Activated CD4-positive, alpha-beta memory T cell treated with anti-CD3 and anti-CD28 coated beads for 36 hours (primary cell): Measurements from ENCODE around the gene RIPK4. TPM values are rescaled to one million over a fixed set of nuclear protein-coding genes. Genes with fewer than 3 reads are reported as not detected.

Experiments
- CTCF ChIA-PET: fragments of 350-600 bp; sonication (Branson Sonifier 250); formaldehyde crosslinking; loops from one replicate; lab custom pipeline; 2021; ENCODE audit warnings: antibody characterized with exemption, inconsistent platforms; lab: Charles Lee
- POLR2A ChIA-PET: fragments of 350-600 bp; sonication (Branson Sonifier 250); formaldehyde crosslinking; loops from one replicate; lab custom pipeline; 2021; ENCODE audit warnings: antibody characterized with exemption; lab: Charles Lee
- DNase-seq: peaks from one replicate; pipeline ENCODE4 v3.0.0-alpha.2; 2020
- H3K27ac Mint-ChIP-seq: one replicate; pipeline ENCODE4 v1.8.0; 2021; ENCODE audit warnings: mixed read lengths
- H3K27me3 Mint-ChIP-seq: one replicate; pipeline ENCODE4 v1.8.0; 2021; ENCODE audit warnings: mixed read lengths
- H3K36me3 Mint-ChIP-seq: one replicate; pipeline ENCODE4 v1.8.0; 2021; ENCODE audit warnings: mixed read lengths
- H3K4me1 Mint-ChIP-seq: one replicate; pipeline ENCODE4 v1.8.0; 2021; ENCODE audit warnings: low read depth, mixed read lengths
- H3K4me3 Mint-ChIP-seq: one replicate; pipeline ENCODE4 v1.8.0; 2021; ENCODE audit warnings: mild to moderate bottlenecking, mixed read lengths
- H3K9me3 Mint-ChIP-seq: one replicate; pipeline ENCODE4 v1.8.0; 2021; ENCODE audit warnings: mixed read lengths
- intact Hi-C: fragments of 100-400 bp; cut with micrococcal nuclease; formaldehyde crosslinking; loops from one replicate; pipeline ENCODE4 v1.15.1; 2023
- total RNA-seq, 2 experiments: library from RNA; stranded (reverse); gene quantifications; one replicate each; pipeline ENCODE4 v1.2.3, GENCODE V29; 2021

Gene RIPK4
- total RNA-seq, 2 experiments from 2014 or later, result 0.10 to 0.24 TPM

DNA sequence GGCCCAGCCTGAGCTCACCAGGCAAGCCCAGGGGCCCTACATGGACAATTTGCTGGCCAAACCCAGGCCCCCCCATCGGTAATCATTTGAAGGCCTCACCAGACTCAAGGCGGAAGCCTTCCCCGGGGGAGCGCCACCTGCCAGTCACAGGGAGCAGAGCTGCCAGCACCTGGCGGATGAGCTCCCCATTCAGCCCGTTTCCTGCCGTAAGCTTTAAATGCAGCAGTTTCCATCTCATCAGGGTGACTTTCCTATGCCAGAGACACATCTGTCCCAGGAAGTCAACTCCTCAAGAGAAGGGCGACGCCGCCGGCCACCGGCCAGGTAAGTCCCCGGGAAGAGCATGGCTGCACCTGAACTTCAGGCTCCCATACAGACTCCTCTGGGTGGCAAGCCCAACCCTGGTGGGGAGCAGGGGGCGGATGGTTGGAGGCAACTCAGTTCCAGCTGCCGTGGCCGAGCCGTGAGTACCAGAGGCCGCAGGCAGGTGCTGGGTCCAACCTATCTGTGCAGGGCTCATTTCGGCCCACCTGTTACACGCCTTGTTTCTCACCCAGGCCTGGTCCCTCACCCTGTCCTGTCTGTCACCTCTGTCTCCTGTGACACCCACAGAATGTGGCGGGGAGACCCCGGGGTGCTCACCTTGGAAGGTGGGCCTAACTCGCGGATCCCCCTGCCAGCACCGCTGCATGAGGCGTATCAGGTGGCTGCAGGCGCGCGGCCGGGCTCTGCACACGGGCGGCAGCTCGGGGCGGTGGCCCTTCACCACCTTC, 20.7 kb downstream of the RIPK4 start:
- Mint-ChIP-seq H3K36me3 (no peaks in the 10 kb centered on the region), H3K4me3 (no peak overlapping the region), H3K27me3 (peaks cover 3% of the 10 kb centered on the region), H3K9me3 (no peaks in the 10 kb centered on the region), H3K4me1 (no peaks in the 10 kb centered on the region), H3K27ac (no peak overlapping the region)
- DNase-seq, result no peak
- CTCF ChIA-PET, result no interaction called here
- intact Hi-C loops, result no loop called here
- POLR2A ChIA-PET, result no interaction called here

DNA sequence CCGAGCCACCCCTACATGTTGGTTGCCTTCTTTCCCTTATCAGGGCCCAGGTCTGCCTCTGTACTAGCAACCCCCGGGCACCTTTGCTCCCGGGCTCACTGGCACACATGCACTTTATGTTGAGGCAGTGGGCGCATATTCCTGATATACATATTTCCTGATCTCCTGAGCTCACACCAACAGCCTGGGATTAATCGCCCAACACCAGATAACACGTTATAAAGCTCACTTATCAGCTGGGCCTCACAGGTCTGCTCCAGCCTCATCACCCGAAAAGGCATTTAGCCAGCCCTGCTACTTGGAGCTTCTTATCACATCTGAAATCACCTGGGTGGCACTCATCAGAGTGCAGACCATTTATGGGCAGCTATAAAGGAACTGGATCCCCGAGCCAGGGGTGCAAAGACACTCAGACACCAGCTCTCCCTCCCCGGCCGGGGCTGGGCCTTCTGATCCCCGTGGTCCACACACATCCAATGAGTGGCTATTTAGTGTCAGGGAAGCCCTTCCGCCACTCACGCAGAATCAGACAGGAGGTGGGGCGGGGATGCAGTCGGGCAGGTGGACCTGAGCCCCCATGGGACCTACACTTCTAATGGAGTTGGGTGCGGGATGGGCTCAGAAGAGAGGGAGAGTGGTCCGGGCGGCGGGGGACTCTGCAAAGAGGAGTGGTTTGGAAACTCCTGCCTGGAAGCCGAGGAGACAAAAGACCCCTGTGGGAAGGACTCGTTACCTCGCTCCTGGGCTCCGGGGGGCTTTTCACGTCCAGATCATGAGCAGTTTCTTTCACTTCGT, 21.6 kb downstream of the RIPK4 start:
- no peak for DNase-seq
- peaks cover 3% of the 10 kb centered on the region for H3K27me3 Mint-ChIP-seq
- POLR2A ChIA-PET, result no interaction called here
- intact Hi-C loops, result no loop called here
- no peak overlapping the region for H3K4me3 Mint-ChIP-seq
- H3K36me3 Mint-ChIP-seq, result no peaks in the 10 kb centered on the region
- CTCF ChIA-PET, result no interaction called here
- H3K4me1 Mint-ChIP-seq, result no peaks in the 10 kb centered on the region
- no peak overlapping the region for H3K27ac Mint-ChIP-seq
- H3K9me3 Mint-ChIP-seq, result no peaks in the 10 kb centered on the region

DNA sequence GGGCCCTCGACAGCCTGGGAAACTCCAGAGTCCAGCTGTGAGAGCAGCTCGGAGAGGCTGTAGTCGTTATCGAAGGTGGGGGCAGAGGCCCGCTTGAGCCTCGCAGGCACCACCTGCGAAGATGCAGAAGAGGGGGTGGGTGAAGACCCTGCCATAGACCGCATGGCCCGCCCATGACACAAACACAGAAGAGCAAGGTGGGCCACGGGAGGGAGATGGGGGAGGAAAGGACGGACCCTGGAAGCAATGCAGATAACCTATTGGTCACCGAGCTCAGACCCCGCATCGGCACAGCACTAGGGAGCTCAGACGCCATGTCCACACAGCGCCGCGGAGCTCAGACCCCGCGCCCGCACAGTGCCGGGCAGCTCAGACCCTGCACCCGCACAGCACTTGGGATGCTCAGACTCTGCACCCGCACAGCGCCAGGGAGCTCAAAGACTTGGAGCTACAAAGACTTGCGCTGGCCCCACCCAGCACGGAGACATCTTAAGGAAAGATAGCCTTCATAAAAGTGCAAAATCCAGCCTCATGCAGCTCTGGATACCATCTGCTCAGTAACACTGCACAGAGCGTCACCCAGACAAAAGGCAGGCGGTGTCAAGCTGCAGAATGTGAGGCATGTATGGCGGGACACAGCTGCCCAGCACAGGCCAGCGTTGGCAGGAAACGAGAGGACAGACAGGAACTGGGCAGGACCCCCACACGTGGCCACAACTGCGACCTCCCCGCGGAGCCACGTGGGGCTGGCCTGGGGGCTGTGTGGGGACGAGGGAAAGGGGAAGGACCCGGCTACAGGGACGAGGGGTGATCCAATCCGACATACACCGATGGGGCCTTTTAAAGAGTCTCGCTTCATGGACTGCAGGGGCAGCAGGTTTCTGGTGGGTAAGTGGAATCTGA, 22.6 kb downstream of the RIPK4 start:
- ChIA-PET CTCF (no interaction called here), POLR2A (no interaction called here)
- intact Hi-C loops, result no loop called here
- Mint-ChIP-seq H3K27me3 (peaks cover 3% of the 10 kb centered on the region), H3K4me3 (no peak overlapping the region), H3K36me3 (no peaks in the 10 kb centered on the region), H3K27ac (no peak overlapping the region), H3K4me1 (no peaks in the 10 kb centered on the region), H3K9me3 (no peaks in the 10 kb centered on the region)
- DNase-seq, result no peak

DNA sequence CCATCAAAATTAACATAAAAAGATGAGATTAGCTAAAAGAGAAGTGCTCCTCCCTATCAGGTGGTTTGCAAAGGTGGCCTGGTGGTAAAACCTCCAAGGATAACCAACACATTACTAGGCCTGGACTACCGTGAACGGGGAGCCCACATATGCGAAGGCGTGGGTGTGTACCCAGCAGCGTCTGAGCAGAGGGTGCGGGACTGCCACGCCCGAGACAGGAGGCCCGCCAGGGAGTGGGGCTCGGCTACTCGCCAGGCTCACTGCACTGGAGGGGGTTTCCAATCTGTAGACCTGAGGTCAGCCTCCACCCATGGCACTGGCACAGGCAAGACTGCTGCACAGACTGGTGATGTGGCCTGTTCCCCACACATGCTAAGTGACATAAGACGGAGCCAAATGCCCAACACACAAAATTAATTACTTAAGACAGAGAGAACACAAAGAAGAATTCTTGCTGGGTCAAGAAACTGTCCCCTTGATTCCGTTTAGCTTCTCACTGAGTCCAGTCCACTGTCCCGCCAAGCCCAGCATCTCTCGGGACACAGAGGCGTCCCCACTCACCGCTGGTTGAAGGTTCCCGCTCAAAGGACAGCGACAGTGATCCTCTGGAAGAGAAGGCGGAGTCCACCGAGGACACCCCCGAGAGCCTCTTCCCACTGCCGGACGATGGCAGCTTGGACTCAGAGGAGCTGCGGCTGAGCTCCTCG, 23.4 kb downstream of the RIPK4 start:
- Mint-ChIP-seq H3K27ac (no peak overlapping the region), H3K36me3 (no peaks in the 10 kb centered on the region), H3K4me3 (no peak overlapping the region), H3K4me1 (no peaks in the 10 kb centered on the region), H3K9me3 (no peaks in the 10 kb centered on the region), H3K27me3 (peaks cover 3% of the 10 kb centered on the region)
- ChIA-PET POLR2A (no interaction called here), CTCF (no interaction called here)
- DNase-seq, result no peak
- intact Hi-C loops, result no loop called here

DNA sequence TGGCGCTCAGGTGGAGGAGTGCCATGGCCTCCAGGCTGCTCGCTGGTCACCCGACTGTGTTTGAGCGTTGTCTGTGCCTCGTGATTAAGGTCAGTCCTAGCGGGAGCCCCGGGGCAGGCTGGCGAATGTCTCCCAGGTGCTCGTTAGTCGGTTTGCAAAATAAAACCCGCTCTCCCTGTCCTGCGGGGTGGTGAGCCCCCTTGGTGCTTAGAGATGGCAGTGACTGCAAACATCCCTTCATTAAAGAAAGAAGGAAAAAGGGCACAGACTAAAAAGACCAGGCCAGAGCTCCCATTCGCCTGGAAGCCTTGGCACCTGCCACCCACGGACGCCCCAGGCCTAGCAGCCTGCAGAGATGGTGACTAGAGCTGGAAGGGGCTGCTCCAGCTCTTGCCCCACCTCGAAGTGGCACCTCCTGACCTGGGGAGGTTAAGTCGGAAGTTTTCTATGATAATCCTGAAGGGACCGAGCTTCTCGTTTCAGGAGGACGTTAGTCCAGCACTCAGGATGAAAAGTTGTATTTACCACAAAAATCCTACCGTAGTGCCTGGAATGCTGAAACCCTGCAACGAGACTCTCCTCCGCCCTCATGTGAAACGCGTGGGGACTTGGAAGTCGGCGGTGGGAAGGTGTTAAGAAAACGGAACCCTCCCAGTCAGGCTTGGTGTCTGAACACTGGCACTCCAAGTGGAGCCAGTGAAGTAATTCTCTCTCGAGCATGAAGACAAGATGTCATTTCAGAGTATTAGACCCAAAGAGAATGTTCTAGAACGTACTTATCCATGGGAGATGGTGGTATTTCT, 24.6 kb downstream of the RIPK4 start:
- Mint-ChIP-seq H3K9me3 (peaks cover 3% of the 10 kb centered on the region), H3K27me3 (peaks cover 7% of the 10 kb centered on the region), H3K27ac (no peak overlapping the region), H3K4me3 (no peak overlapping the region), H3K36me3 (peaks cover 1% of the 10 kb centered on the region), H3K4me1 (no peaks in the 10 kb centered on the region)
- ChIA-PET CTCF (no interaction called here), POLR2A (no interaction called here)
- intact Hi-C loops, result no loop called here
- no peak for DNase-seq

DNA sequence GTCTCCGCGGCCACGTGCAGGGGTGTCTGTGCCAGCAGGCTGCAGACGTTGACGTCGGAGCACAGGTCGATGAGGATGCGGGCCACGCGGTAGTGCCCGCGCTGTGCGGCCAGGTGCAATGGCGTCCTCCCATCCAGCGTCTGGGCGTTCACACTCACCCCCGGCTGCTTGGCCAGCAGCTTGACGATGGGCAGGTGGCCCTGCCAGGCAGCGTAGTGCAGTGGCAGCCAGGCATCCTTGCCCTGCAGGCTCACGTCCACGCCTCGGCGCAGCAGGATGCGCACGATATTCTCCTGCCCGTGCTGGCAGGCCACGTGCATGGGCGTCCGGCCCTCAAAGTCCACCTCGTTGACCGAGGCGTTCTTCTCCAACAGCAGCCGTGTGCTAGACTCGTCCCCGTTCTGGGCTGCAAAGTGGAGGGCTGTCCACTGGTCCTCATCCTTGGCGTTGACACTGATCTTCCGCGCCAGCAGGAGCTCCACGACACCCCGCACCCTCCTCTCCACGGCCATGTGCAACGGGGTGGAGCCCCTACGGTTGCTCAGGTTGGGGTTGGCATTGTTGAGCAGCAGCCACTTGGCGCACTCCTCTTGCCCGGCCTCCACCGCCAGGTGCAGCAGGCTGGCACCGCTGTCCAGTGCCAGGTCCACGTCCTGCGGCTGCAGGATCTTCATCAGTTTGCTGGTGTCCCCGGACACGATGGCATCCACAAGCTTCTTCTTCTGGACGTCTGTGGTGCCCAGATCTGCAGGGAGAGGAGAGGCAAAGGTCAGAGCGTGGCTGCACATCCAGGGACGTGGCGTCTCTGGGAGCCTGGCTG, 25.4 kb downstream of the RIPK4 start:
- peaks cover 3% of the 10 kb centered on the region for H3K9me3 Mint-ChIP-seq
- peaks cover 1% of the 10 kb centered on the region for H3K36me3 Mint-ChIP-seq
- DNase-seq, result no peak
- peaks cover 12% of the 10 kb centered on the region for H3K27me3 Mint-ChIP-seq
- no peak overlapping the region for H3K27ac Mint-ChIP-seq
- ChIA-PET CTCF (no interaction called here), POLR2A (no interaction called here)
- H3K4me3 Mint-ChIP-seq, result no peak overlapping the region
- intact Hi-C loops, result no loop called here
- H3K4me1 Mint-ChIP-seq, result no peaks in the 10 kb centered on the region

DNA sequence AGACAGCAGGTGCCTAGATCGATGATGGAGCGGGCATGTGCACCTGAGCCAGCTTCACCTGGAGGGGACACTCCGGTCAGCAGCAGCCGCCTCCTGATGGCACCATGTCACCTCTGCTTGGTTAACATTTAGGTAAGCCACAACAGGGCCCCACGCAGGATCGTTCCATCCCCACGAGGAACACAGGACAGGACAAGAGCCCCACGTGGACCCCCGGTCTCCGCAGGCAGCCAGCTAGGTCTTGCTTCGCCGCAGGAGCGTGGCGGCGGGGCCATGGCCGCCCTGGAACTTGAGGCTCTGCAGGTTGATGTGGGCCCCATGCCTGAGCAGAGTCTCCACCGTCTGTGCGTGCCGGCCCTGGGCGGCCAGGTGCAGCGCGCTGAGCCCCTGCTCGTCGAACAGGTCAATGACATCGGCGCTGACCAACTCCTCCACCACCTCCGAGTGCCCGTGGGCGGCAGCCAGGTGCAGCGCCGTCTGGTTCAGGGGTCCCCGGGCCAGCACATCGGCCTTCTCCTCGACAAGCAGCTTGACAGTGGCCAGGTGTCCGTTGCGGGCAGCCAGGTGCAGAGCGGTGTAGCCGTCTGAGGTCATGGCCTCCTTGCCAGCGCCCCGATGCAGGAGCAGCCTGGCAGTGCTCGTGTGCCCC, 26.1 kb downstream of the RIPK4 start:
- peaks cover 15% of the 10 kb centered on the region for H3K27me3 Mint-ChIP-seq
- H3K4me1 Mint-ChIP-seq, result no peaks in the 10 kb centered on the region
- CTCF ChIA-PET, result no interaction called here
- no peak overlapping the region for H3K4me3 Mint-ChIP-seq
- POLR2A ChIA-PET, result no interaction called here
- intact Hi-C loops, result no loop called here
- H3K36me3 Mint-ChIP-seq, result peaks cover 1% of the 10 kb centered on the region
- H3K27ac Mint-ChIP-seq, result no peak overlapping the region
- no peak for DNase-seq
- H3K9me3 Mint-ChIP-seq, result peaks cover 3% of the 10 kb centered on the region

DNA sequence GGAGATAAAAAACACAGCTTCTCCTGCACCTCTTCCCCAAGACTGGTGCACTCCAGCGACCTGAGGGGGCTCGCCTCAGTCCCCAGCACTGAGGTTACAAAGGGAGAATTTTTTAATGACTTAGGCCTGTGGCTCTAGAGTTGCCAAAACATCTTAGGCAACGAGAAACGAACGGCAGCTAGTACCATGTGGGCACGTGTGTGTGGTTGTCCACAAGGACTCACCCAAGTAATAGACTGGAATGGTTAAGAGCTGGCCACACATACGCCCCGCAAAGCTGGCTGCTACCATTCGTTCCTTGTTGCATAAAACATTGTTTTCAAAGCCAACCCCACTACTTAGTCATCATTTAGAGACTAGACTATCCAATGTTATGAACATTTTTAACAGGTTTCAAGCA, 26.9 kb downstream of the RIPK4 start:
- peaks cover 3% of the 10 kb centered on the region for H3K9me3 Mint-ChIP-seq
- H3K27me3 Mint-ChIP-seq, result peaks cover 19% of the 10 kb centered on the region
- no peak for DNase-seq
- ChIA-PET CTCF (no interaction called here), POLR2A (no interaction called here)
- H3K36me3 Mint-ChIP-seq, result peaks cover 1% of the 10 kb centered on the region
- intact Hi-C loops, result no loop called here
- H3K4me3 Mint-ChIP-seq, result no peak overlapping the region
- H3K4me1 Mint-ChIP-seq, result no peaks in the 10 kb centered on the region
- H3K27ac Mint-ChIP-seq, result no peak overlapping the region

DNA sequence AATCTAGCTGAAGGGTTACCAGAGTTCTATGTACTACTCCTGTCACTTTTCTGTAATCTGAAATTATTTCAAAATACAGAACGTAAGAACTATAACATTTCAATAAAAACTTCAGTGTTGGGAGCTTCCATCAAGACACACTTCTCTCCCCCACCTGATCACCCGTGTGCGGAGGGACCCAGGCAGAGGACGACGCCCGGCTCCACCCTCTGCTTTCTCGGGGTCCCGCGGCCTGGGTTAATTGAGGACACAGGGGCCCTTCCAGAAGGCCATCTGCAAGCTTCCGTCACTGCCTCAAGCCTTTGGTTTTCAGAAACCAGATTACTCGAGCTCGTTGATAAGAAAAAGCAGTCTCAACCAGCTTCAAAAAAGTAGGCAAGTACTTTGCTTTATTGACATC, 27.8 kb downstream of the RIPK4 start:
- intact Hi-C loops, result no loop called here
- no peak for DNase-seq
- ChIA-PET POLR2A (no interaction called here), CTCF (no interaction called here)
- H3K9me3 Mint-ChIP-seq, result peaks cover 3% of the 10 kb centered on the region
- no peaks in the 10 kb centered on the region for H3K4me1 Mint-ChIP-seq
- H3K36me3 Mint-ChIP-seq, result peaks cover 1% of the 10 kb centered on the region
- peaks cover 24% of the 10 kb centered on the region for H3K27me3 Mint-ChIP-seq
- no peak overlapping the region for H3K4me3 Mint-ChIP-seq
- H3K27ac Mint-ChIP-seq, result no peak overlapping the region

DNA sequence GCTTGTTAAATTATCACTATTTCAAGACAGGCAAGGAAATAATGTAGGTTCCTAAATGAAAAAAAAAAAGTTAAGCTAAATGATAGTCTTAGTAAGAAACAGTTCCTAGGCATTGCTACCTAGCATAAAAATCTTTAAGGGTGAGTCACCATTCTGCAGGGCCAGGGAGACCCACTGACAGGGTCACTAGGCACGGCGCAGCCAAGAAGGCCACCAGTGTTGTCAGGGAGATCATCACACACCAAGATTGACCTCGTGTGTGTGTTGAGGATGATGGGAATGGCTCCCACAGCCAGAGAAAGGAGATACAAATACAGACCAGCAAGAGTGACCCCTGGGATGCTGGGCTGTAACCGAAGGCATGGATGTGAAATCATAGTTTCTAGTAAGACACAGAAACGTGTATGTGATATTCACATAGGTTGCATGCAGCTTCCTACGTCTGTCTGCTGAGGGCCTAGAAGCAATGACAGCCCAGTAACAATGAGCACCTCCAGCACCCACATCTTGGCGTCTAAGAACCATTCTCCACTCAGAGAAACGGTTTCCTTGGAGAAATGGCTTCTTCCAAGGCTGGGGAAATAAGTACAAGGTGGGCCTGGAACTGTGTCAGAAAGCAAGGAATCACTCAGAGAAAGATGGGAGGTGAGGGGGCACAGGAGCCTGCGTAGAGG, 29.1 kb downstream of the RIPK4 start:
- no peak for DNase-seq
- intact Hi-C loops, result no loop called here
- ChIA-PET POLR2A (no interaction called here), CTCF (no interaction called here)
- Mint-ChIP-seq H3K4me1 (no peaks in the 10 kb centered on the region), H3K9me3 (peaks cover 7% of the 10 kb centered on the region), H3K36me3 (peaks cover 1% of the 10 kb centered on the region), H3K4me3 (no peak overlapping the region), H3K27ac (no peak overlapping the region), H3K27me3 (peaks cover 30% of the 10 kb centered on the region)
